SK-N-SH (cell line): ENCODE data around the gene FOXN4.

ENCODE experiments used
- CHD2 ChIP-seq: fragments of 150-350 bp; IDR thresholded peaks from 2 replicates; pipeline ENCODE4 v1.6.1; 2018; ENCODE audit warnings: low read length; ENCODE audit not compliant: partially characterized antibody
- EP300 ChIP-seq, 2 experiments: IDR thresholded peaks; 2 replicates each; pipeline versions ENCODE4 v1.4.0 to v1.6.1; 2012; ENCODE audit warnings: borderline replicate concordance in 1 of 2, low read depth in 1 of 2, low read length in 1 of 2
- POLR2AphosphoS5 ChIP-seq: IDR thresholded peaks from 2 replicates; pipeline ENCODE4 v1.6.1; 2012; ENCODE audit warnings: low read depth, low read length
- RAD21 ChIP-seq: IDR thresholded peaks from 2 replicates; pipeline ENCODE4 v1.6.1; 2012; ENCODE audit warnings: mild to moderate bottlenecking, low read length
- RCOR1 ChIP-seq: fragments of 150-350 bp; IDR thresholded peaks from 2 replicates; pipeline ENCODE4 v1.6.1; 2017; ENCODE audit warnings: antibody characterized with exemption, low read length
- RFX5 ChIP-seq: IDR thresholded peaks from 2 replicates; pipeline ENCODE4 v1.6.1; 2012; ENCODE audit warnings: mild to moderate bottlenecking, improper control_type of control experiment, low read length
- TAF1 ChIP-seq: IDR thresholded peaks from 2 replicates; pipeline ENCODE4 v1.6.1; 2012; ENCODE audit warnings: low read depth, mild to moderate bottlenecking, low read length, moderate library complexity, borderline replicate concordance
- TEAD4 ChIP-seq: IDR thresholded peaks from 2 replicates; pipeline ENCODE4 v1.4.0; 2012; ENCODE audit warnings: mild to moderate bottlenecking, borderline replicate concordance; ENCODE audit not compliant: insufficient read depth
- YY1 ChIP-seq: IDR thresholded peaks from 2 replicates; pipeline ENCODE4 v1.4.0; 2012; ENCODE audit warnings: low read depth, mild to moderate bottlenecking
- TF ChIP-seq, protein P1 (sequence below): IDR thresholded peaks from 2 replicates; pipeline ENCODE4 v1.6.1; 2012; ENCODE audit warnings: mild to moderate bottlenecking, low read depth, low read length, moderate library complexity
- TF ChIP-seq, protein P2 (sequence below): fragments of 200-600 bp; sonication (generic); IDR thresholded peaks from 2 replicates; pipeline ENCODE4 v1.6.1; 2017; ENCODE audit warnings: antibody characterized with exemption, mild to moderate bottlenecking, moderate library complexity
- TF ChIP-seq, protein P3 (sequence below): IDR thresholded peaks from 2 replicates; pipeline ENCODE4; 2012

DNA sequence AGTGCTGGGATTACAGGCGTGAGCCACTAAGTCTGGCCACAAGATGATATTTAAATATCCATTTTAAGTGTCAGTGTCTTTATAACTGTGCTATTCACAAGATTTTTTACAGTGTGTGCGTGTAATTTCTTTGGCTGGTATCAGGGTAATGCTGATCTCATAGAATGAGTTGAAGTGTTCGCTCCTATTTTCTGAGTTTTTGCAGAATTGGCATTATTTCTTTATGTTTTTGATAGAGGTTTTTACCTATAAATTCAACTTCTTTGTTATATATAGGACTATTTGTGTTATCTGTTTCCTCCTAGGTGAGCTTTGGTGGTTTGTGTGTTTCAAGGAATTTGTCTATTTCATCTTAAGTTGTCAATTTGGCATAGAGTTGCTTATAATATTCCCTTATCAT lies 45.6 kb downstream of the FOXN4 start:
- TF ChIP-seq TEAD4 (no peak), RAD21 (no peak), CHD2 (no peak), POLR2AphosphoS5 (no peak), EP300 (IDR thresholded peaks at IDR 0.05; ENCODE audit: borderline replicate concordance in 1 of 2, low read depth in 1 of 2, low read length in 1 of 2) (no peak), RFX5 (no peak), TAF1 (no peak), RCOR1 (no peak), YY1 (no peak)
- TF ChIP-seq, protein P1, sequence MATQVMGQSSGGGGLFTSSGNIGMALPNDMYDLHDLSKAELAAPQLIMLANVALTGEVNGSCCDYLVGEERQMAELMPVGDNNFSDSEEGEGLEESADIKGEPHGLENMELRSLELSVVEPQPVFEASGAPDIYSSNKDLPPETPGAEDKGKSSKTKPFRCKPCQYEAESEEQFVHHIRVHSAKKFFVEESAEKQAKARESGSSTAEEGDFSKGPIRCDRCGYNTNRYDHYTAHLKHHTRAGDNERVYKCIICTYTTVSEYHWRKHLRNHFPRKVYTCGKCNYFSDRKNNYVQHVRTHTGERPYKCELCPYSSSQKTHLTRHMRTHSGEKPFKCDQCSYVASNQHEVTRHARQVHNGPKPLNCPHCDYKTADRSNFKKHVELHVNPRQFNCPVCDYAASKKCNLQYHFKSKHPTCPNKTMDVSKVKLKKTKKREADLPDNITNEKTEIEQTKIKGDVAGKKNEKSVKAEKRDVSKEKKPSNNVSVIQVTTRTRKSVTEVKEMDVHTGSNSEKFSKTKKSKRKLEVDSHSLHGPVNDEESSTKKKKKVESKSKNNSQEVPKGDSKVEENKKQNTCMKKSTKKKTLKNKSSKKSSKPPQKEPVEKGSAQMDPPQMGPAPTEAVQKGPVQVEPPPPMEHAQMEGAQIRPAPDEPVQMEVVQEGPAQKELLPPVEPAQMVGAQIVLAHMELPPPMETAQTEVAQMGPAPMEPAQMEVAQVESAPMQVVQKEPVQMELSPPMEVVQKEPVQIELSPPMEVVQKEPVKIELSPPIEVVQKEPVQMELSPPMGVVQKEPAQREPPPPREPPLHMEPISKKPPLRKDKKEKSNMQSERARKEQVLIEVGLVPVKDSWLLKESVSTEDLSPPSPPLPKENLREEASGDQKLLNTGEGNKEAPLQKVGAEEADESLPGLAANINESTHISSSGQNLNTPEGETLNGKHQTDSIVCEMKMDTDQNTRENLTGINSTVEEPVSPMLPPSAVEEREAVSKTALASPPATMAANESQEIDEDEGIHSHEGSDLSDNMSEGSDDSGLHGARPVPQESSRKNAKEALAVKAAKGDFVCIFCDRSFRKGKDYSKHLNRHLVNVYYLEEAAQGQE: no peak
- TF ChIP-seq, protein P2, sequence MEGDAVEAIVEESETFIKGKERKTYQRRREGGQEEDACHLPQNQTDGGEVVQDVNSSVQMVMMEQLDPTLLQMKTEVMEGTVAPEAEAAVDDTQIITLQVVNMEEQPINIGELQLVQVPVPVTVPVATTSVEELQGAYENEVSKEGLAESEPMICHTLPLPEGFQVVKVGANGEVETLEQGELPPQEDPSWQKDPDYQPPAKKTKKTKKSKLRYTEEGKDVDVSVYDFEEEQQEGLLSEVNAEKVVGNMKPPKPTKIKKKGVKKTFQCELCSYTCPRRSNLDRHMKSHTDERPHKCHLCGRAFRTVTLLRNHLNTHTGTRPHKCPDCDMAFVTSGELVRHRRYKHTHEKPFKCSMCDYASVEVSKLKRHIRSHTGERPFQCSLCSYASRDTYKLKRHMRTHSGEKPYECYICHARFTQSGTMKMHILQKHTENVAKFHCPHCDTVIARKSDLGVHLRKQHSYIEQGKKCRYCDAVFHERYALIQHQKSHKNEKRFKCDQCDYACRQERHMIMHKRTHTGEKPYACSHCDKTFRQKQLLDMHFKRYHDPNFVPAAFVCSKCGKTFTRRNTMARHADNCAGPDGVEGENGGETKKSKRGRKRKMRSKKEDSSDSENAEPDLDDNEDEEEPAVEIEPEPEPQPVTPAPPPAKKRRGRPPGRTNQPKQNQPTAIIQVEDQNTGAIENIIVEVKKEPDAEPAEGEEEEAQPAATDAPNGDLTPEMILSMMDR: no peak
- TF ChIP-seq, protein P3, sequence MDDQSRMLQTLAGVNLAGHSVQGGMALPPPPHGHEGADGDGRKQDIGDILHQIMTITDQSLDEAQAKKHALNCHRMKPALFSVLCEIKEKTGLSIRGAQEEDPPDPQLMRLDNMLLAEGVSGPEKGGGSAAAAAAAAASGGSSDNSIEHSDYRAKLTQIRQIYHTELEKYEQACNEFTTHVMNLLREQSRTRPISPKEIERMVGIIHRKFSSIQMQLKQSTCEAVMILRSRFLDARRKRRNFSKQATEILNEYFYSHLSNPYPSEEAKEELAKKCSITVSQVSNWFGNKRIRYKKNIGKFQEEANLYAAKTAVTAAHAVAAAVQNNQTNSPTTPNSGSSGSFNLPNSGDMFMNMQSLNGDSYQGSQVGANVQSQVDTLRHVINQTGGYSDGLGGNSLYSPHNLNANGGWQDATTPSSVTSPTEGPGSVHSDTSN: no peak
